AG04449 (cell line): ENCODE results near the gene CDK5.

Experiments used
- CTCF ChIA-PET: fragments of 350-600 bp; formaldehyde crosslinking; extraction: SDS; loops from one replicate; lab custom pipeline; 2021; ENCODE audit warnings: antibody characterized with exemption; lab: Yijun Ruan, JAX
- POLR2A ChIA-PET: fragments of 400-600, 350-600 bp; formaldehyde crosslinking; extraction: SDS; loops from one replicate; lab custom pipeline; 2020; ENCODE audit warnings: antibody characterized with exemption, inconsistent platforms; lab: Yijun Ruan, JAX
- DNase-seq: peaks from one replicate; pipeline ENCODE4 v3.0.0-alpha.2; 2010; ENCODE audit warnings: low read depth, low spot score
- H3K4me3 ChIP-seq: 2 replicates; pipeline ENCODE4 v1.5.1; 2011; ENCODE audit warnings: low read depth, mild to moderate bottlenecking, control low read depth, low read length
- TF ChIP-seq, protein P1 (sequence below): IDR thresholded peaks from one replicate; pipeline ENCODE4 v1.5.1; 2011; ENCODE audit warnings: mild to moderate bottlenecking, moderate library complexity, low read length, control low read depth, inconsistent platforms; ENCODE audit not compliant: insufficient read depth; ENCODE audit errors: missing control alignments

Gene CDK5

DNA sequence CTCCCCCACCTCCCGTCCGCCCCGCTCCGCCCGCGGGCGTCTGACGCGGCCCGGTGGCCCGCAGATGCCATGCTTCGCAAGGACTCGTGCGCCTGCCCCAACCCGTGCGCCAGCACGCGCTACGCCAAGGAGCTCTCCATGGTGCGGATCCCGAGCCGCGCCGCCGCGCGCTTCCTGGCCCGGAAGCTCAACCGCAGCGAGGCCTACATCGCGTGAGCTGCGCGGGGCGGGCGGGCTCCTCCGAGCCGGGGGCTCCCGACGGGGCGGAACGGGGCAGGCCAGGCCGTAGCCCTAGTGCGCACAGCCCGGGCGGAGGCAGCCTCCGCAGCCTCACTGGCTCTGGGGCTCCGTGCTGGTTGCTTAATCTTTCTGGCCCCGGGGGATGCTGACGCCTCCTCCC lies 6.6 kb downstream of the CDK5 start:
- TF ChIP-seq, protein P1, sequence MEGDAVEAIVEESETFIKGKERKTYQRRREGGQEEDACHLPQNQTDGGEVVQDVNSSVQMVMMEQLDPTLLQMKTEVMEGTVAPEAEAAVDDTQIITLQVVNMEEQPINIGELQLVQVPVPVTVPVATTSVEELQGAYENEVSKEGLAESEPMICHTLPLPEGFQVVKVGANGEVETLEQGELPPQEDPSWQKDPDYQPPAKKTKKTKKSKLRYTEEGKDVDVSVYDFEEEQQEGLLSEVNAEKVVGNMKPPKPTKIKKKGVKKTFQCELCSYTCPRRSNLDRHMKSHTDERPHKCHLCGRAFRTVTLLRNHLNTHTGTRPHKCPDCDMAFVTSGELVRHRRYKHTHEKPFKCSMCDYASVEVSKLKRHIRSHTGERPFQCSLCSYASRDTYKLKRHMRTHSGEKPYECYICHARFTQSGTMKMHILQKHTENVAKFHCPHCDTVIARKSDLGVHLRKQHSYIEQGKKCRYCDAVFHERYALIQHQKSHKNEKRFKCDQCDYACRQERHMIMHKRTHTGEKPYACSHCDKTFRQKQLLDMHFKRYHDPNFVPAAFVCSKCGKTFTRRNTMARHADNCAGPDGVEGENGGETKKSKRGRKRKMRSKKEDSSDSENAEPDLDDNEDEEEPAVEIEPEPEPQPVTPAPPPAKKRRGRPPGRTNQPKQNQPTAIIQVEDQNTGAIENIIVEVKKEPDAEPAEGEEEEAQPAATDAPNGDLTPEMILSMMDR, result no peak
- CTCF ChIA-PET, result interaction anchor here (0.6 to 2.0 kb wide), 5 partner anchors 12 to 60 kb away, joined by 3 to 5 read pairs (median 3); no protein-coding TSS in a partner anchor
- no peak for DNase-seq
- no peak overlapping the region for H3K4me3 ChIP-seq
- POLR2A ChIA-PET, result interaction anchor here (0.5 to 2.1 kb wide), 3 partner anchors 12 to 43 kb away, joined by 3 to 7 read pairs (median 3); partner anchors contain the start of gene FASTK

DNA sequence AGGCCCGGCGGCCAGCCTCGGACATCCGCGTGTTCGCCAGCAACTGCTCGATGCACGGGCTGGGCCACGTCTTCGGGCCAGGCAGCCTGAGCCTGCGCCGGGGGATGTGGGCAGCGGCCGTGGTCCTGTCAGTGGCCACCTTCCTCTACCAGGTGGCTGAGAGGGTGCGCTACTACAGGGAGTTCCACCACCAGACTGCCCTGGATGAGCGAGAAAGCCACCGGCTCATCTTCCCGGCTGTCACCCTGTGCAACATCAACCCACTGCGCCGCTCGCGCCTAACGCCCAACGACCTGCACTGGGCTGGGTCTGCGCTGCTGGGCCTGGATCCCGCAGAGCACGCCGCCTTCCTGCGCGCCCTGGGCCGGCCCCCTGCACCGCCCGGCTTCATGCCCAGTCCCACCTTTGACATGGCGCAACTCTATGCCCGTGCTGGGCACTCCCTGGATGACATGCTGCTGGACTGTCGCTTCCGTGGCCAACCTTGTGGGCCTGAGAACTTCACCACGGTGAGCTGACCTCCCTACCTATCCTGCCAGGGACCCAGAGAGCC lies 8.7 kb downstream of the CDK5 start:
- ChIA-PET POLR2A (no interaction called here), CTCF (interaction anchor here (1.9 kb wide), 1 partner anchor 31 kb away, joined by 5 read pairs; no protein-coding TSS in a partner anchor)
- TF ChIP-seq, protein P1, result no peak
- H3K4me3 ChIP-seq, result no peak overlapping the region
- no peak for DNase-seq

DNA sequence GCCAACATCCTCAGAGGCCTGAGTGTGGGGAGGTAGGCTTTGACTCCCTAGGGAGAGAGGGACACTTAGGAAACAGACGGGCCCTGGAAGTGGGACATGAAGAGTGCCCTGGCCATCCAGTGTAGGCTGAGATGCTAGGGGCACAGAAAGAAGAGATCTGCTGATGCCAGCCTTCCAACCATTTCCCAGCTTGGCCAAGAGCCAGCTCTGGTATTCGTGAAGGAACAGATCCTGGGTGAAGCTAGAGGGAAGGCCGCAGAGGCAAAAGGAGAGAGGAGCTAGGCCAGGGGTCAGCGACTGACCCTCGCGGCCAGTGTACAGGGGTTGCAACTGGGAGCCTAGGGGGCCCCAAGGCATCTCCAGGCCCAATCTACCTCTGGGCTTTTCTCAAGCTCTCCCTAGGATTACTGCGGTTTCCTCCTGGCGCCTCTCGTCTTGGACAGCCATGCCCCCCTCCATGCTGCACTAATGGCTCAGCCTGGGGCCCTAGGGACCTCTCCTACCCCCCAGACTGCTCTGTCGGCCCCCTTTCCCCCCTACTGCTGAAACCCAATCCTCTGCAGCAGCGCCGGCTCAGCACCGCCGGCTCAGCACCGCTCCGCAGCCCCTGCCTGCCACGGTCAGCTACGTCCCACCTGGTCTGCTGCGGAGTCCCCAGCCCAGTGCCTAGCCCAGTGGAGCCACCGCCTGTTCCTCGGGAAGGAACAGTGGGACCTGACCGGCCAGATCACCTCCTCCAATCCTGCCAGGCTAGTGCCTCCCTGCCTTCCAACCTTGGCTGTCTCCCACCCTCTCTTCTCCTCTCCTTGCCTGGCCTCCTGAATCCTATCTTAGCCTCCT lies 9.5 kb downstream of the CDK5 start, which contains the start of gene ASIC3:
ASIC3 (plus strand) TSS at position 556 of the 840 bp plus-strand sequence. CDS start 355 bp downstream, outside the sequence.
- no peak within 1 kb of the TSS for H3K4me3 ChIP-seq
- ChIA-PET POLR2A (interaction anchor here (0.6 kb wide), 1 partner anchor 17 kb away, joined by 3 read pairs; no protein-coding TSS in a partner anchor), CTCF (interaction anchor here (1.9 kb wide), 1 partner anchor 30 kb away, joined by 5 read pairs; no protein-coding TSS in a partner anchor)
- TF ChIP-seq, protein P1, result no peak
- DNase-seq, result no peak

DNA sequence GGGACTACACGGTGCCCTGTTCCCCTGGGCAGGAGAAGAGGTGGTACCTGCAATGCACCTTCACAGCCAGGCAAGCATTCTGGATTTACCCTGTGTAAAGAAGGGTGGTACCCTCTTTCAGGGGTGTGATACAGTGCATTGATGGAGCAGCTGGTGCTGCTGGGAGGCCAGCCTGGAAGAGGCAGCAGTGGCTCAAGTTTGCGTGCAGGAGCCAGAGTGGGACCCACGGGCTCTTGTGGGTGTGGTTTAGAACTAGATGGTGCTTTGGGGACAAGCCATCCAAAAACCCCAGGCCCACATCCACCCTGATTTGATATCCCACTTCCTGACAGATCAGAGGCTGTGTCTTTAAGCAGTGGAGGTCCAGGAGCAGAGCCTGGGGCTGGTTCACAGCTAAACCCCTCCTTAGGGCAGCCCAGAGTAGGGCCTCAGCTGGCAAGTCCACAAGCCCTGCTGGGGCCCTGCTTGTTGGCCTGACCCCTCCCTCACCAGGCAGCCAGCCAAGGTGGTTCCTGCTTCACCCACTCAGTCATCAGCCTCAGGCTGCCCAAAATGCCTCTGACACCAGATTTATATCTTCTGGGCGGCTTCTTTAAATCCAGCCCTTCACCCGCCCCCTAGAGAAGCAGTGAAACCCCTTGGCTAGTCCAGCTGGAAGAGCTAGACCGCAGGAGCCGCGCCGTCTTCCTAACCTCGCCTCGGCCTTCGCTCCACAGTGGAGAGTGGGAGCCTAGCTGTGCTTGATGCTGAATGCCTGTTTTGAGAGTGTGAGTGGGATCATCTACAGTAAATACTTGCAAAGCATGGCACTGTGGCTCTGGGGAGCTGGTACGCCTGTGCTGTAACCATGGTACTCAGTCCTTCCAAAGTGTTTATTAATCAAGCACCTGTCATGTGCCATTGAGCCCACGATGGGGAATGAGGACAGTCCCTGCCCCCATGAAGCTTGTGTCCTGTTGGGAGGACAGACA lies 10.8 kb downstream of the CDK5 start:
- ChIA-PET CTCF (interaction anchor here (1.1 to 1.9 kb wide), 2 partner anchors 29 to 64 kb away, joined by 4 to 5 read pairs; no protein-coding TSS in a partner anchor), POLR2A (interaction anchor here (0.8 to 1.0 kb wide), 2 partner anchors 29 to 39 kb away, joined by 3 to 6 read pairs; no protein-coding TSS in a partner anchor)
- TF ChIP-seq, protein P1, result no peak
- H3K4me3 ChIP-seq, result no peak overlapping the region
- no peak for DNase-seq

DNA sequence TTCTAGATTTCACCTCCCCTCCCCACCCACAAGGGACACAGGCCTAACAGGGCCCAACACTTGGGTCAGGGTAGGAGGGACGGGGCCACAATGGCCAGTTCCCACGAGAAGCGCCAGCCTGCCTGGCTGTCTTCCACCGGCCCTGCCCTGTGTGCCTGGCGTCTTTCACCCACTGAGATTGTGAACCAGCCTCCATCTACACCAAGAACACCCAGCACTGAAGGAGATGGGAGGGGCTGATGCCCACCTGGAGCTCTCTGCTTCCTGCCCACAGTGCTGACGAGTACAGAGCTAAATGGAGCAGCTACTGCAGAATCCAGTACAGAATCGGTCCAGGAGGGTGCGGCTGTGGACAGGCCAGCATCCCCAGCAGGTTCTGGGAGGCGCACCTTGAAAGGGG lies 11.7 kb downstream of the CDK5 start:
- ChIA-PET POLR2A (no interaction called here), CTCF (interaction anchor here (1.1 kb wide), 1 partner anchor 65 kb away, joined by 4 read pairs; no protein-coding TSS in a partner anchor)
- TF ChIP-seq, protein P1, result no peak
- DNase-seq, result no peak
- H3K4me3 ChIP-seq, result no peak overlapping the region
